AG08396 (cell line): ENCODE measurements around the gene ZFYVE27.

Source experiments
- DNase-seq: peaks from one replicate; pipeline ENCODE4 v3.0.0; 2012; ENCODE audit warnings: low spot score, mixed read lengths

Gene ZFYVE27

GRCh38 chr10:97771055-97771891, 34.3 kb downstream of the ZFYVE27 start:
- DNase-seq: peak; percentile 54

DNA sequence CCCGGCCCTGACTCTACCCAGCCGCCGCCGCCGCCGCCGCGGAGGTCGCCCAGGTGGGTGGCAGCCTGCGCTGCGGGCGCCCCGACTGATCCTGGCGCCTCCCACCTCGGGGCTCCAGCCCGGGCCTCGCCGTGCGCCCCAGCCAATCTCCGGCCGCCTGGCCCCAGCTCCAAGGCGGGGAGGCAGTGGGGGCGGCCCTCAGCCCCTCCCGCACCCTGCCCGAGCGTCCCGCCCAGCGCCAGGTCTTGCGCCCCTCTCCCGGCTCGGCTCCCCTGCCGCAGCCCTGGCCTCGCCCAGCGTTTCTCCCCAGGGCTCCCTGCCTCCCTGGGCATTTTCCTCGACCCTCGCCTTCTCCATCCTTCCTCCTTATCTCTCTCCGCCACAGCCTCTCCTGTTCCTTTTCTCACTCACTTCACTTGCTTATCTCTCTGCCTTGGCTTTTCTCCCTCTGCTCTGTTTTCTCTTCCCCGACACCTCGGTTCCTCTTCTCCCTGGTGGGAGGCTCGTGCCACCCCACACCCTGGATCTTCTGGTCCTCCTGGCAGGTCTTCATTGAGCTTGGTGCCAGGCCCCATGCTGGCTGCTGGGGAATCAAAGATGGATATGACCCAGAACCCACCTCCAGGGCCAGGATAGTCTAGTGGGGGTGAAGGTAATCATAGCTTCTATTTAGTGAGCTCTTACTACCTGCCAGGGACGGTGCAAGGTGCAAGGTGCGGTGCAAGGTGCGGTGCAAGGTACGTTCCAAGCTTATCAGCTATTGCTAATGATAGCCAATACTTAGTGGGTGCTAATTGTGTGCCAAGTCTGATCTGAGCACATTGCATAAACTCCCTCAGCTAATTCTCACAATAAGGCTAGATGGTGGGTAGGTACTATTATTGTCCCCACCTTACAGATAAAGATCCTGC, 35.2 kb downstream of the ZFYVE27 start, which contains the start of gene SFRP5:
SFRP5 (minus strand) TSS at position 87 of the 911 bp plus-strand sequence. CDS start 166 bp downstream, outside the sequence.
- no peak for DNase-seq

GRCh38 chr10:97773096-97773495, 36.2 kb downstream of the ZFYVE27 start:
- DNase-seq: no peak

GRCh38 chr10:97774811-97775294, 37.9 kb downstream of the ZFYVE27 start:
- DNase-seq: no peak

DNA sequence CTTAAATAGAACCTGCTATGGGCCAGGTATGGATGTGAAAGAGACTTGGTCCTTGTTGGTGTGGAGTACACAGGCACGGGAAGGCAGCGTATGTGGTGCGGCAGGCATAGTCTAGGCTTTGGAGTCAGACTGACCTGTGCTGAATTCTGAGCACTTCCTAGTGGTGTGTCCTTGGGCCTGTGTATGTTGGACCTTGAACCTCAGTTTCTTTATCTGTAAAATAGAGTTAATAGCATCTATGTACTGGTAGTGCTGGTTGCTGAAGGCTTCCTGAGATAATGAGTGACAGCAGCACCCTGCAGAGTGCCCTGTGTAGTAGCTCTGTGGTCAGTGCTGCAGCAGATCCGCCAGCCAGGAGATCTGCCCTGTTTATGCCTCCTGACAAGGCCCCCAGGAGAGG, 40.2 kb downstream of the ZFYVE27 start:
- no peak for DNase-seq

DNA sequence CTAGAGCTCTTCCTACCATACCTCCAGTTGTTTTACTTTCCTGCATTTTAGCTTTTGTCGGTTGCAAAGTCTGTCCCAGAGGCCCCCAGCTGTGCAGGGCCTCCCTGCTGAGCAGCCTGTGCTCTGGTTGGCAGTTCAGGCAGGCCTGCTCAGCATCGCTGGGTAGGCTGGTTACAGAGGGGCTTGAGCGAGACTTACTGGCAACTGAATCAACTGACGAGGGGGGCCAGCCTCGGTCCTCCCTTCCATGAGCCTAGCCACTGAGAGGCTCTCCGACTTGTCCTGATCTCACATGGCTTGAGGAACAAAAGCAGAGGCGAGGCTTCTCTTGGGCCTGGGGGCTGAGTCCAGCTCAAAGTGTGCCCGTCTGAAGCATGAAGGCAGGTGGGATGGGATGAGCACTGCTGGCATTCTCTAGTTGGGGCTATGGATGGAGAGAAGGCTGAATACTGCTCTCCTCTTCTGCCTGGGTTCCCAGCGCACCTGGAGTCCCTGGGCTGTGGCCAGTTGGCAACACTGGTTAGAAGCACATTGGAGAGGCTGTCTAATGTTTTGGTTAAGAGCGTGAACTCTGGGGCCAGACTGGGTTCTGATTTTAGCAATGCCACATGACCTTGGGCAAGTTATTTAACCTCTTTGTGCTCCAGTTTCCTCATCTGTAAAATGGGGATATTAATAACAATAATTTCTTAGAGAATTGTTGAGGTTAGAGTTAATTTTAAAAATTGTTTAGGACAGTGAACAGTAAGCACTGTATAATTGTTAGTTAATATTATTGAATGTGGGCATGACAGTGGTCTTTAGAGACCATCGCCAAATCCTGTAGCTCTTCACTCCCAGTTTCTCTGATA, 41.7 kb downstream of the ZFYVE27 start:
- no peak for DNase-seq

- DNase-seq: no peak
Observed at GRCh38 chr10:97779492-97779891, 42.6 kb downstream of the ZFYVE27 start.

- no peak for DNase-seq
Observed at GRCh38 chr10:97779975-97780374, 43.0 kb downstream of the ZFYVE27 start.

DNA sequence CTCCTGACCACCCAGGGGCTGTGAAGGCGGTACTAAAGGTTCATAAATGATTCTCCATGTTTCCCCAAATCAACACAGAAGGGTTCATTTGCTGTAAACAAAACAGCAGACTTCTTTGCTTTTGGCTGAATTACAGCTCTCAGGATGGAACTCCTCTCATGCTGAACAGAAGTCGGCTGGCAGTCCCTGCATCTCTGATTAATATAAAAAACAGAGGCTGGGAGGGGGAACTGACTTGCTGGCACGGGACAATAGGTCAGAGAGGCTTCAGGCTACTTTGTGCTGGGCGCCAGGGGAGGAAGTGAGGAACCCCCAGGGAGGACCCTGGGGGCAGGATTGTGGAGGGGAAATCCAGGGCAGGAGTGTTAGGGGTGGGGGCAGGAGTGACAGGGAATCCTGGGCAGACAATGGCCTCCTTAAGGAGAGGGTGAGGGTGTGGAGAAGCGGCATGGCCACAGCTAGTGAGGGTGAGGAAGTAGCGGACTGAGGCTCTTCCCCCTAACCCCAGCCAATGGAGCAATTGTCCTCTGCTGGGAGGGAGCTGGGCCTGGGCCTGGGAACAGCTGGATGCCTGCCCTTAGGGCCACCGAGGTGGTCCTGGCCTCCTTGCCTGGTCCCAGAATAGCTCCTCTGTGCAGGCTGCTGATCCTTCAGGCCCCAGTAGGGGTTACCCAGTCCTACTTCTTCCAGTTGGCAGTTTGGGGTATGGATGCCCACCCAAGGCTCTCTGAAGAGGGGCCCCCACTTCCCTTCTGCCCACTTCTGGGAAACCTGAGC, 44.1 kb downstream of the ZFYVE27 start:
- DNase-seq: no peak

DNA sequence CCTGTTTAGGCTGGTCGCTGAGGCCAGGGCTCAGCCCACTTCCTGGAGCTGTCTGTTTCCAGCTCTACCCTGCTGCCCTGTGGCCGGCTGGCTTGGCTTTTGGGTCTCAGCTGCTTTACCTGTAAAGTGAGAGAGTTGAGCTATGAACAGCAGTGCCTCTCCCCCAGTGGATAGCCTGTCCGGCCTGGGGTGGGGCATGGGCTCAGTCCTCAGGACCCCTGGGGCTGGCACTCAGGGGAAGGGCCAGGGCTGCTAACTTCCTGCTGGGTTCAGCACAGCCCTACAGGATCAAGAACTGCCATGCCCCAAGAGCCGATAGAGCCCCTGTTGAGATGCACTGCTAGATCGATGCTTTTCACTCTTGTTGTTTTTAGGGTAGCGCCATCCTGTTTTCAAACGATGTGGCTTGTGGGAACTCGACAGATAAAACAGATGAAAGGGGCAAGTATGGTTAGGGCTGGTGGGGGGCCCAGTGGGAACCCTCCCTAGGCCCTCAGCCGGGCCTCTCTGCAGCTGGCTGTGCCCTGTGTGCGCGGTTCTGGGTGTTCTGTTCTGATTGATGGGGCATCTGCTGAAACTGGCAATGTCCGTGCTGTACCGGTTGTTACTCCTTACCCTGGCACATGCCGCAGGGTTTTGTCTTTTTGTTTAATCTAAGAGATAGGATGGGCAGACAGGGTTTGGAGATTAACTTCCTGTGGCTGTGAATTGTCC, 44.8 kb downstream of the ZFYVE27 start:
- no peak for DNase-seq

DNA sequence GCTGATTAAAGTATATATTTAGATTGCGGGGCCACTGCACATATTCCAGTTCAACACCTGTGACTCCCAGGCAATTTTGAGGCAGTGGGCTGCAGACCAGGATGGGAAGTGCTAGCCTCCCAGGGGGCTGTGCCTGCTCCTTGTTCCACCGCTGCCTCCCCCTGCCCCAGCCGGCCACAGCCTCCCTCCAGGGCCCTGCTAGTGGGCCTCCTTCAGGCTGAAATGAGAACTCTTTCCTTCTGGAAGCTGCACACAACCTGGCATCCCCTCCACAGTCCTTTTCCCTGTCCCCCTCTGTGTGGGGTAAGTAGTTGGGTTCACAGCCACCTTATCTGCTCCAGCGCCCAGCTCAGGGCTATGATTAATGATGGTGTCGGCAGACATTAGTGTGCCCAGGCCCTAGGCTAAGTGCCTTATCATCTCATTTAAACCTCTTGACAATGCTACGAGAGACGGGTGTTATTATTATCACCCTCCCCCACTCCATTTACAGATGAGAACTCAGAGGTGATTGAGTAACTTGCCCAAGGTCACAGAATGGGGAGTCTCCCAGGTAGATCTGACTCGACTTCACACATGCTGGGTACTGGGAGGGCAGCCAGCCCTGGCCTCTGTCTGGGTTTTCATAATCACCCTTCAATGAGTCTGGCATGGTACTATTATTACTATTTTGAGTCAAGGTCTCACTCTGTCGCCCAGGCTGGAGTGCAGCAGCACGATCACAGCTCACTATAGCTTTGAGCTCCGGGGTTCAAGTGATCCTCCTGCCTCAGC, 45.7 kb downstream of the ZFYVE27 start:
- no peak for DNase-seq

DNA sequence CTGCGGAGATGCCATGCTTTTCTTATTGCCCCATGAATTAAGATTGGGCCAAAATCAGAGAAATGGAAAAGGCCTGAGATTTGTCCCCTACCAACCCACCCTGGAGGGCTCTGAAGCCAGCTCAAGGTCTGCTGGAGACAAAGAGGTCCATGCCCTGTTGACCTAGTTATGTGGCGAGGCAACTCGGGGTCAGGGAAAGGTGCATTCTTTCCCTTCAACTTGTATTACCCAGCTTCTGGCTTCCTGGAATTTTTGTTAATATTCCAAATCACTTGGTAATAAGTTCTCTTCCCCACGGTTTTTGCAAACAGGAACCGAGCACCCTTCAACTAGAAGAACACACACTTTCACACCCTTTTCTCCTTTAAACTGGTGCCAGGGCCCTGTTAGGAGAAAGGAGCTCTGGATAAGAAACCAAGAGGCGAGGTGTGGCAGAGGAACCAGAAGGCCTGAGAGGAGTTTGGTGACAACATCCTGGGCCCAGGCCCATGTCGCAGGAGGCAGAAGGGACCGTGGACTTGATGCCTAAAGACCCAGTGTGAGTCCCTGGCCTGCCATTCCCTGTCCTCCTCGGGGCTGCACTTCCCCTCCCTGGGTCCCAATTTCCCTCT, 47.4 kb downstream of the ZFYVE27 start:
- DNase-seq: no peak

GRCh38 chr10:97785231-97785630, 48.3 kb downstream of the ZFYVE27 start:
- no peak for DNase-seq

GRCh38 chr10:97785731-97786130, 48.8 kb downstream of the ZFYVE27 start:
- DNase-seq: no peak

DNA sequence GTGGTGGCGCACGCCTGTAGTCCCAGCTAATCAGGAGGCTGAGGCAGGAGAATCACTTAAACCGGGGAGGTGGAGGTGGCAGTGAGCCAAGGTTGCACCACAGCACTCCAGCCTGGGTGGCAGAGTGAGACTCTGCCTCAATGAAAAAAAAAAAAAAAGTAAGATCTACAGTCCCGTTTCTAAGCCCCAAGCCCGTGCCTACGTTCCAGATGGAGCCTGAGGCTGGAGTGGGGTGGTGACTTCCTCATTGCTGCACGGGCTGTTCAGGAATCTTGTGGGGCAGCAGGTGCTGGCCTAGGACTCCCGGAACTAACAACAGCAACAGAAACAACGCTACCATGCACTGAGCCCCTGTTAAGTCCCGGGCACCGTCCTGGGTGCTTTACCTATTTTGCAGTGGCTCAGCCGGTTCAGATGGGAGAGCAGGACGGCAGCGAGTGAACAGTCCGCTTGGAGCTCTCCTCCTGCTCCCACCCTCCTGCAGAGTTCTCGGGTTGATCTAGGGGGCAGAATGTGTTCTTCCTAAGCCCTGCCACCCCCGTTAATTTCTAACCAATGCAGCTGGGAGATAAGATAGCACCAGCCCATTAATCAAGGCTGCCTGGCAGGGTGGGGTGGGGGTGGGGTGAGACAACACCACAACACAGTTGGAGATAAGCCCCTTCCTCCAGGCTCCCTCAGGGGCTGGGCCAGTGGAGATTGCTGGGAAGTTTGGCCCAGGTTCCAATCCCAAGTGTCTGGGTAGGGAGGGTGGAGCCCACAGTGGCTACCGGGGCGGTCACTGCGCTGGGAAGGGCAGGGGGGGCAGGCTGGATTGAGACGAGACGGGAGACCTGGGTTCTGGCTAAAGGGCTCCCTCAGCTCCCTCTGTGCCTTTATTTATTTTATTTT, 51.9 kb downstream of the ZFYVE27 start:
- no peak for DNase-seq

DNA sequence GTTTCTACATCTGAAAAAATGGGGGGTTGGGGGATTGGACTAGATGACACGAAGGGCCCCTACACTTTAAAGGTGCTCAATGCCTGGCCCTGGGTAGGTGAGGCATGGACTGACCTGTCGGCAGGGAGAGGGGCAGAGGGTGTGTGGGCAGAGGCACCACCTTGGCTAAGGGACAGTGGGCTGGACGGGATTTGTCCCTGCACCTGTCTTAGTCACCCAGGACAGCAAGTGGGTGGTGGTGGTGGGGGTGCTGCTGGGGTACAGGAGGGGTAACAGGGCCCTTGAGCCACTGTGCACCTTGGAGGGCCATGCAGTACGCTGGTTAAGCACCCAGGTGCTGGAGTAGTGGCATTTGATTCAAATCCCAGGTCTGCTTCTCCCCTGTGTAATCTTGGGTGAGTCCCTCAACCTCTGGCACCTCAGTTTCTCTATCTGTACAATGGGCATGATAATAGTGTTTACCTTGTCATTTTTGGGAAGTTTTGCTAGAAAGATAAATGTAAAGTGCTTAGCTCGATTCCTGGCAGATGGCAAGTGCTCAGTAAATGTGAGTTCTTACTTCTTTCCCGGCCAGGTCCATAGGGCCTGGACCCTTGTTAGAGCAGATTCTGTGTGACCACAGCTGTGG, 53.0 kb downstream of the ZFYVE27 start:
- DNase-seq: no peak
